ENCODE results near the gene RBMS1.
A peak's percentile ranks its signal among the peaks of the same experiment; 100 is the strongest.

Gene RBMS1

DNA sequence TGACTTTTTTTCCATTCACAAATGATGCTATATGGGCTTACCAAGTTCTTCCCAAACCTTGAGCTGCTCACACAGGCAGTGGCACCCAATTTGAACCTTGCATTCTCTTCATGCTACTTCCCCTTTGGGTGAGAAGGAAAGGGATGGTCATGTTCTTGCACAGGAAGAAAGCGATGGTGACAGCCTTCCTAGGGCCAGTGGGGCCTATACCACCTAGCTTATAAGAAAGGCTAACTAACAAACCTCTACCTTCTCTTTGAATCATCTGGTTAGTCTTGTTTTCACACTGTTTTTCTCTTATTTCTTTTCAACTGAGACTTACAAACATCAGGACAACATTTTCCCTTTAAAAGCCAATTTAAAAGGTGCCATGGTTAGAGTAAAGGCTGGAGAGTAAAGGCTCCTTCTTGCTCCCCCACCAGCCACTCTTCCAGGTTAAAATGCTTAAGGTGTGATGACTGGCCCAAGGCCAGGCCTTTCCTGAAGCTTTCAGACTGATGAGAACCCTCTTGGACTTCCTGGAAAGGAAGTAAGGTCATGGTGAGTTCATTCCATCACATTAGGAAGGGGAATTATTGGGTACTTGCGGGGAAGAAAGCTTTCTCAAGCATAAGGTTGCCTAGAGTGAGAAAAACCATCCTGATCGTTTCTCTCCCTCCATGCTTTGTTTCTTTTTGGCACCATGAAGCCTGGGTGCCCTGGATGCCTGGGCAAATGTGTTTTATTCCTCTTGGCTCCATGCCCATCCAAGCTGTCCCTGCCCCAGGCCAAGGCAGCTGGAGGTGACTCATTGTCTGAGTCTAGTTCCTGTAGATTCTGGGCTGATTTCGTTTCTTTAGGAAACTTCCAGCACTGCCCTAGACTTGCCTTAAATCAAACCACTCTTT is 252.1 kb downstream of the RBMS1 start:
- no peak for DNase-seq

DNA sequence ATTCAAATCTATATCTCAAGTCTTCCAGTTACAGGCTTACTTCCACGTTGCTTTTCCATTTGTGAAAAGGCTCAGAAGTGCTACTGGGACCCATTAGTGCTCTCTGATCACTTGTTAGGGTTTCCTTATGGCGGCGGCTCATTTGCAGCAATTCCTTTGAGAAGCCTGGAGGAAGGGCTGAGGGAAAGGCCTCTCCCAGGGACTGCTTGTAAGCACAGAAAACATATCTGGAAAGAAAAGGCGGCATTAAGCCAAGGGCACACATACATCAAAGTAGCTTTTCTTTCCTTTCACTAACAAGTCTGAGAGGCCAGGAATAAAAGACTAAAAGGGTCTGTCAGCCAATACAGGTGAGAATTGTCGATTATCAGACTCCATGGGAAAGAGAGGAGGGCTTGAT is 254.2 kb downstream of the RBMS1 start:
- no peak for DNase-seq

DNA sequence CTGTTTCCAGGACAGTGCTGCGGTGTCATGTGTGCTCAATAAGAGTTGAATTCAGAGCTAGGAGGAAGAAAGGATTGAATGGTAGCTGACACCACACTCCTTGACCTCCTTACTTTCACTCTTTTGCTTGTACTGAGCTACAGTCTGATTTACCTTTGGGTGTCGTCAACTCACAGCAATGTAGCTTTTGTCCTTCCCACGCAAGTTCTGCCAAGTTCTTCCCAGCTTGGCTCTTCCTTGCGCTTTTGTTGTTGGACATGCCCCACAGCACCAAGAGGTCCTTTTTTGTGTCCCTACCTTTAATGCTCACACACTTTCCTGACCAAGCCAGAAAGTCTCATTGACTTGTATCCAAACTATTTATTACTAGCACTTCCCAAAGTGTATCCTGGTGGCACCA is 255.2 kb downstream of the RBMS1 start:
- DNase-seq: no peak

DNA sequence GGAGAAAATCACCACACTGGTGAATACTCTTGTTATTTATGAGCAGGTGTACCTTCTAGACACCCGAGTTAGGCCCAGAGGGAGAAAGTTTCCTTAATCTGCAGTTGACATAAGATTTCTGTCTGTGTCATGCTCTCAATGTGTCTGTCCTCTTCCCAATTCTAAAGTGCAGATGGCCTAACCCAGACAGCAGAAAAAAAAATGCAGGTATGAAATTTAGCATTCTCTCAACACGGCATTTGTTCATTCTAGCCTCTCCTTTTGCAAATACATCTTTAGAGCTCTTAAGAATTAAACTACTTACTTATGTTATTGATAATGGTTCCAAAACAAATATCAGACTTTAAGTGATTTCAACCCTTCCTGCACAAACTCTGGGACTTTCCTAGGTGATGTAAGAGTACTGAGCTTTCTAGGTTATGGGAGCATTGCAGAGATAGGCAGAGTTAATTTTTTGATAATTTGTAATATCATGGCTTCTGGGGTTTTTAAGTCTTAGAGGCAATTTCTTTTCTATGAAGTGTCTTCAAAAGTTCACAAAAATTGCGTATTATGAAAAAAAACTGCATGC is 260.6 kb downstream of the RBMS1 start:
- DNase-seq: no peak

DNA sequence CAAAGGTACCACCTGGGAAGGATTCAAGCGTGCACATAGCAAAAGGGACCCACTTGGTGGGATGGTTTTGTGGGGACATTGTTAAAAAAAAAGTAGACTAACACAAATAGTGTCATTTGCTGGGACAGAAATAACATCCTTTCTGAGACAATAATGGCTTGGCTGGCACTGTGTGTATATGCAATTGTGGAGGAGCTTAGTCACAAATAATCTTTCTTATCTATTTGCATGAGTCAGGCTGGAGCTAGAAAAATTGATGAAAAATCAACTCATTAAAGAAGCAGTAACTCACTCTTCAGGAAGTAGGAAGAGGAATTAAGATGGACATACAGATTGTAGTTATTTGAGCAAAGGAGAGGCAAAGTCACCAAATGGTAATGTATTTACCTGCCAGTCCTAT is 264.0 kb downstream of the RBMS1 start:
- DNase-seq: peak; percentile 3

DNA sequence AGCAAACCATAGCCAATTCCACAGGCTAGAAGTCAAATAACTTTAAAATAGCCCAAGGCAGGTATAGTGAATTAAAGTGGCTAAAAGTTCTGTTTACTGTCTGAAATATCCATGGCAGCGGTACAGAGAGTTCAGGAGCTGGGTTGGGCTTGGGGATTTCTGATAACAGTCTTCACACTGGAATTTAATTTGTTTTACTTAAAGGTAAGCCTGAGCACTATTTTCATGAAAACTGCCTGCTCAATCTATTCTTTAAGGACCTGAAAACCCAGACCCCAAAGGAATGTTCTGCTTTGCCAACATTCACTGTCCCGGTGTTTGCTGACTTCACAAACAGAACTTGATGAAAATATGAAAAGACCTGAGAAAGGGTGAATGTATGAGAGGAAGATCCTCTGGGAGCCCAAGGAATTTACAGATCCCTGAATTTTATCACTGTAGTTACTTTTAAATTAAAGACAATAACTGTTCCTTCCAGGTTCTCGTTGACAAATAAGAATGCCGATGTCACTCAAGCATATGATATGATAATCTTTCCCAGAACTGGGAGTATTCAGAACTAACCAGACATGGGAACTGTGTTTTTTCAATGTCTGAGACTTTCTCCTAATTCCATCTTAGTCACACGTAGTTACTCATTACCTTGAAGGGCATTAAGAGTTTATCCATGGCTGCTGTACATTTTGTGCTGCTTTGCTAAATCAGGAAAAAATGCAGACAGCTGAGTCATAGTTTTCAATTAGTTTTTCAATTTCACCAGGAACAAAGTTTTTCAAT is 265.3 kb downstream of the RBMS1 start:
- DNase-seq: no peak

DNA sequence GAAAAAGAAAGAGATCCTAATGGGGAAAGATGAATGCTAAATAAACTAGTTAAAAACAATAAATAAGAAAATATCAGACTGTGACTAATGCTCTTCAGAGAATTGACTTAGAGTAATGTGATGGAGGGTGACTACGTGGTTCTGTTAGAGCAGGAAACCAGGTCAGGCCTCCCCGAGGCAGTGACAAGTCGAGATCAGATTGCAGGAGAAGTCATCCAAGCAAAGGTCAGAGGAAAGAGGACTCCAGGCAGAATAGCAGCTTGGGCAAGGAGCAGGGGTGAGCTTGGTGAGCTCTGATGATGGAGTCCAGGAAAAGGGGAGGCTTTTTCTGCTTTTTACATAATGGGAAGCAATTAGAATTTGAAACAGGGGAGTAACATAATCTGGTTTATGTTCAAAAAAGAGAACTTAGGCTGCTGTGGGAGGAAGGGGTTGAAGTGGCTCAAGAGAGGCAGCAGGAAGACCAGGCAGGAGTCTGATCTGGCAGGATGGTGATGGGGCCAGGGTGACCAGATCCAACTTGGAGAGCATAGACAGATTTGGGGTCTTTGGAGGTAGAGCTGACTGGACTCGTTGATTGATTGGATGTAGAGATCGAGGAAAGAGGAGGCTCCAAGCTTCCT is 266.2 kb downstream of the RBMS1 start:
- DNase-seq: no peak

DNA sequence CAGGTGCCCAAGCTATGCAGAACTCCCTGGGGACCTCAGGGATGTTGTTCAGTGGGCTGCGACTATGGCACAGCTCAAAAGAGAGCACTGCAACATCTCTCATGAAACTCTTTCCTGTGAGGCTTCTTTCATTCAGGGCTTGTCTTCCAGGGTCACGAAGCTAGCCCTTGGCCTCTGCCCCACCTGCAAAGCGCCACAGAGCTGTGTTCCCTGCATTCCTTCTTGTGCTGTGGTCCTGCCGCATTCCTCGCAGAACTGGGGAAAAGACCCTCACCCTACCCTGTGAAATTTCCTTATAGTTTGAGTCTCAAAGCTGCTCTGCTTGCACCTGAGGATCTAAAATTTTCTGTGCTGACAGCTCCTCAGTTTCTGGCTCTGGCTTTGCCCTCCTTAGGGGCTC is 267.2 kb downstream of the RBMS1 start:
- no peak for DNase-seq

DNA sequence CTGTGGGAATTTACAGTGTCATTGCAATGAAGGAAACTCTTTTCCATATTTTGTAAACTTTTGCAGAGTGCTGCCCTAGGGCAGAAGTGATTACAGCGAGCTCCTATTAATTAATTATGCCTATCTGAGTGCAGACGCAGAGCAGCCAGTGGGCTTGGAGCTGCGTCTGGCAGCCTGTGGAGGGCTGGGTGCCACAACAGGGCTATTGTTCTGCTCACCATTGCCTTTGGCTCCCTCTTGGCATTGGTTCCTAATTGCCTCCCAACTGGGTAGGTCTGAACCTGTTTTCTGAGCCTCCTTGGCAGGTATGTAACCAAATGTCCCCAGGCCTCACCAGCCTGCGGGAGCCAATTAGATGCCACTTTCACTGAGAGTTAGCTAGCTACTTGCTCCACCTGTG is 267.9 kb downstream of the RBMS1 start:
- DNase-seq: no peak

DNA sequence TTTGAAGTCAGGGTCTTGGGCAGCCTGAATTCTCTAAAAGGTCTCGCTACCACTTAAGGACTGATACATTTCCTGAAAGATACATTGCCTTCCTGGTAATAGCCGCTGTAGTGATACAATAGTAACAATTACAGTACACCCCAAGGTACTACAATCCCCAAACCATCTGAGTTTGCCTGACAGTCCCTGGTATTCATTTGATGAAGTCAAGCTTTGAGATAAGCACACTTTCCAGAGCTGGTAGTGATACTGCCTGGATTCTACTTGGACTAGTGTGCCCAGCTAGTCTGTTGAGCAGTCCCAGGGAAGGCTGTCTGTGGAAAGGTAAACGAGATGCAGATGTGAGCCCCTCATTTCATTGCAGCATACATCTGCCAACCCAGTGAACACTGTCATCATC is 269.1 kb downstream of the RBMS1 start:
- no peak for DNase-seq

DNA sequence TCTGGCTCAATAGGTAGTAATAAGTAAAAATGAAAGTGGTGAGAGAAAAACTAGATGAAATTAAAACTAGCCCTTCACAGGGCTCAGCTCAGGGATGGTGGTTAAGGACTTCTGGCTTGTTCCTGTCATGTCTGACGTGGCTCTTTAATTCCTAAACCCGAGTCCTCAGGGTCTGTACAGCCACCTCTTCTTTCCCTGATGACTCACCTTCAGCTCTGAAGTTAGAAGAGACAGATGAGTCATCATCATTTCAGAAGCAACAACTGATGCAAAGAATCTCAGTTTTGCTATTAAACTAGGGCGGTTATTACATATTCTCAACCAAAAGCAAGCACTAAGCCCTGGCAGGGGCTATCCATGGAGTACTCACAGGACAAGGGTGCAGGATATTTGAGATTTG is 269.5 kb downstream of the RBMS1 start:
- peak; percentile 11 for DNase-seq

DNA sequence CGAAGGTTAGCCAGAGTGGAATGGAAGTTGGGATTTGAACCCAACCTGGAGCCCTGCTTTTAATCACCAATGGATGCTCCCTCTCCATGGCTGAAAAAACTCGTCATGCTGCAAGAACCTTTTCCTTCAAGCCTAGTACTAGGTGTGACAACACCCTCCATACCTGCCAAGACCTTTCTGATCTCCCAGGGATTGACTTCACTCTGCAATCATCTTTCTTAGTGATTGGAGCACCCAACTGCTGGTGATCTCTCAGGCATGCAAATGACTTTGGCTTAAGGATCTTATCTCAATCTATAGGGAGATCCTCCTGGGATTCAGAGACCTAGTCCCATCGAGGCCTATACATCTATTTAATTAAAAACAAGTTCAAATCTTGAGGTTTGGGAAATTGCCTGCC is 270.0 kb downstream of the RBMS1 start:
- no peak for DNase-seq

DNA sequence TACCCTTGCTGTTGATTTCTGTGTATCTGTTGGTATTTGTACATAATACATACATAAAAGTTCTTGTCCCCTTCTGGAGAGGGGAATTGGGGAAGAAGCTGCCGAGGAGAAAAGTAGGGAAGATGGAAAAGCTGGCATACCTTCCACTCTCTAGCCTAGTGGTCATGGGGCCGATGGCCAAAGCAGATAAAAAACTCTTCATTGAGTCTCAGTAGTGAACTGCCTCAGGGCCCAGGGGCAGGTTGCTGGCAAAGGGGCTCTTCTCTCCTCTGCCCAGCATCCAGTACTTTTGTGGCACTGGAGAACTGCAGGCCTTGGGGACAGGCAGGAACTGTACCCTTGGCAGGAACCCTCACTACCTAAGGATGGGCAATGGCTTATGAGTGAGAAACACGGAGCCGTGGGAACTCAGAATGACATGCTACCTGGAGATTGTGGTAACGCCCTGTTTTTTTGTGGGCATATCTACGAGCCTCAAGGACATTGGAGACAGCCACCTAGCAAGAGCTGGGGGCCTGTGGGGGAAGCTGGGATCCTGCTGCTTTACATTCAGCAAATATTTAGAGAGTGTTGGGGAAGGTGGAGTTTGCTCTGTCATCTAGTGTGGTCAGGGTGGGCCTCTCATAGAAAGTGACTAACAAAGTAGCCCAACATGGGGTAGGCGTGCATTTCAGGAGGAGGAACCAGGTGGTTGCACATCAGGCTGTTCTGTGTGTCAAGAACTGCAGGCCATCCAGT is 270.9 kb downstream of the RBMS1 start:
- DNase-seq: no peak
